Natural killer cell (primary cell): ENCODE results near the gene HAND1. TPM values are rescaled to one million over a fixed set of nuclear protein-coding genes. Genes with fewer than 3 reads are reported as not detected.
A peak's percentile ranks its signal among the peaks of the same experiment; 100 is the strongest.

ENCODE experiments used
- ATAC-seq, 3 donors: fragments of 150-1000 bp in 2 of 3; fragments of 200-7000 bp in 1 of 3; cut with Tn5 transposase; 1 replicate in 1 of 3; 2 replicates in 2 of 3; pipeline ENCODE4 v1.10.0; 2021; ENCODE audit warnings: mild to moderate bottlenecking in 2 of 3, moderate library complexity in 2 of 3
- DNase-seq, 2 donors: peaks; one replicate each; pipeline versions ENCODE4 v3.0.0 to v3.0.0-alpha.2; 2013 to 2021; ENCODE audit warnings: mixed read lengths in 1 of 2
- H3K27ac ChIP-seq: one replicate; pipeline ENCODE4 v1.5.1; 2013; ENCODE audit warnings: mild to moderate bottlenecking, low read length
- H3K27me3 ChIP-seq: one replicate; pipeline ENCODE4 v1.6.1; 2013; ENCODE audit warnings: low read length; ENCODE audit not compliant: control insufficient read depth, insufficient read depth
- H3K36me3 ChIP-seq: one replicate; pipeline ENCODE4 v1.6.1; 2013; ENCODE audit warnings: low read length; ENCODE audit not compliant: control insufficient read depth, insufficient read depth
- H3K4me1 ChIP-seq: one replicate; pipeline ENCODE4 v1.6.1; 2013; ENCODE audit warnings: low read length; ENCODE audit not compliant: control insufficient read depth, insufficient read depth
- H3K4me3 ChIP-seq: one replicate; pipeline ENCODE4 v1.5.1; 2013; ENCODE audit warnings: low read length
- H3K9me3 ChIP-seq: one replicate; pipeline ENCODE4 v1.6.1; 2013; ENCODE audit warnings: low read length; ENCODE audit not compliant: control insufficient read depth, insufficient read depth
- H3K27ac Mint-ChIP-seq, 2 donors: one replicate each; pipeline ENCODE4 v1.8.0; 2022; ENCODE audit warnings: mild to moderate bottlenecking in 2 of 2, mixed read lengths in 2 of 2, moderate library complexity in 1 of 2
- H3K27me3 Mint-ChIP-seq, 2 donors: one replicate each; pipeline ENCODE4 v1.8.0; 2022; ENCODE audit warnings: low read depth in 2 of 2, mixed read lengths in 2 of 2
- H3K36me3 Mint-ChIP-seq: one replicate; pipeline ENCODE4 v1.8.0; 2022; ENCODE audit warnings: mixed read lengths
- H3K4me1 Mint-ChIP-seq, 2 donors: one replicate each; pipeline ENCODE4 v1.8.0; 2022; ENCODE audit warnings: mixed read lengths in 2 of 2
- H3K4me3 Mint-ChIP-seq: one replicate; pipeline ENCODE4 v1.8.0; 2022; ENCODE audit warnings: mild to moderate bottlenecking, moderate library complexity, mixed read lengths
- H3K9me3 Mint-ChIP-seq, 2 donors: one replicate each; pipeline ENCODE4 v1.8.0; 2022; ENCODE audit warnings: mixed read lengths in 2 of 2
- CTCF ChIP-seq: fragments of 200-600 bp; IDR thresholded peaks from one replicate; pipeline ENCODE4 v1.8.0; 2022; ENCODE audit warnings: antibody characterized with exemption
- WGBS: methylation state at CpG from one replicate; pipeline ENCODE4 v1.1.7; 2013; ENCODE audit warnings: missing lambda C conversion rate; ENCODE audit not compliant: insufficient coverage; 5-methylcytosine and 5-hydroxymethylcytosine counted together
- intact Hi-C: fragments of 100-400 bp; cut with micrococcal nuclease; formaldehyde crosslinking; loops from one replicate; pipeline ENCODE4 v1.14.2; 2022
- total RNA-seq, 4 donors: library from RNA; stranded (reverse); fragments of 120-200 nt in 1 of 4; gene quantifications; one replicate each; pipeline versions ENCODE4 v1.2.3 to v1.2.4, GENCODE V29; 2013 to 2022

HAND1 gene
- total RNA-seq, result not detected
- total RNA-seq (2013), result not detected

- no peak for ATAC-seq
- H3K27ac ChIP-seq, result no peak within 1 kb of the TSS
- Mint-ChIP-seq H3K27me3 (peaks cover 77 to 81% of the 10 kb centered on the region in 2 donors), H3K4me3 (no peak within 1 kb of the TSS), H3K36me3 (no peaks in the 10 kb centered on the region), H3K9me3 (no peaks in the 10 kb centered on the region), H3K27ac (no peak within 1 kb of the TSS), H3K4me1 (peaks cover 35 to 48% of the 10 kb centered on the region in 2 donors)
- H3K4me1 ChIP-seq, result peaks cover 54% of the 10 kb centered on the region
- no peaks in the 10 kb centered on the region for H3K9me3 ChIP-seq
- no peak within 1 kb of the TSS for H3K4me3 ChIP-seq
- no peaks in the 10 kb centered on the region for H3K36me3 ChIP-seq
- 6% methylated on average over 16 of the region's 20 CpGs for WGBS
- intact Hi-C loops, result no loop called here
- no peak for DNase-seq
- H3K27me3 ChIP-seq, result peaks cover 91% of the 10 kb centered on the region
- no peak for TF ChIP-seq CTCF
These were observed at the start of gene HAND1 for GRCh38 chr5:154478224-154478565. HAND1 (minus strand) TSS chr5:154478227; CDS start chr5:154478008, 219 bp downstream.

GRCh38 chr5:154526231-154527226, 48.5 kb upstream of the HAND1 start:
- intact Hi-C loops, result no loop called here
- ATAC-seq (peak in 1 of 3 donors; percentile 30), DNase-seq (no peak)
- TF ChIP-seq CTCF, result no peak
- no peaks in the 10 kb centered on the region for H3K9me3 Mint-ChIP-seq
- Histone ChIP-seq H3K9me3 (no peaks in the 10 kb centered on the region), H3K4me1 (no peaks in the 10 kb centered on the region), H3K4me3 (no peak overlapping the region), H3K27ac (no peak overlapping the region), H3K36me3 (no peaks in the 10 kb centered on the region), H3K27me3 (no peaks in the 10 kb centered on the region)
- no peak overlapping the region for H3K27ac Mint-ChIP-seq
- peaks cover 20 to 37% of the 10 kb centered on the region in 2 donors for H3K27me3 Mint-ChIP-seq
- no peak overlapping the region for H3K4me3 Mint-ChIP-seq
- H3K36me3 Mint-ChIP-seq, result no peaks in the 10 kb centered on the region
- 84% methylated on average over 12 of the region's 12 CpGs for WGBS
- no peaks in the 10 kb centered on the region for H3K4me1 Mint-ChIP-seq

- Mint-ChIP-seq H3K4me1 (no peaks in the 10 kb centered on the region), H3K36me3 (no peaks in the 10 kb centered on the region), H3K27me3 (peaks cover 23 to 46% of the 10 kb centered on the region in 2 donors), H3K4me3 (no peak overlapping the region), H3K27ac (no peak overlapping the region), H3K9me3 (no peaks in the 10 kb centered on the region)
- intact Hi-C loops, result no loop called here
- TF ChIP-seq CTCF, result no peak
- DNase-seq, result no peak
- 82% methylated on average over 1 of the region's 2 CpGs for WGBS
- Histone ChIP-seq H3K36me3 (no peaks in the 10 kb centered on the region), H3K4me1 (peaks cover 3% of the 10 kb centered on the region), H3K27ac (no peak overlapping the region), H3K9me3 (no peaks in the 10 kb centered on the region), H3K27me3 (peaks cover 10% of the 10 kb centered on the region), H3K4me3 (no peak overlapping the region)
- no peak for ATAC-seq
These were observed 46.8 kb upstream of the HAND1 start for GRCh38 chr5:154524859-154525258.
